Left ventricle myocardium inferior (tissue), 1 donor: ENCODE measurements around the gene TMF1. TPM values are rescaled to one million over a fixed set of nuclear protein-coding genes. Genes with fewer than 3 reads are reported as not detected.

Source experiments
- DNase-seq: peaks from one replicate; pipeline ENCODE4 v3.0.0-alpha.2; 2020
- H3K27ac ChIP-seq: fragments of 200-600 bp; replicated peaks from 2 replicates; pipeline ENCODE4 v1.8.0; 2021
- H3K27me3 ChIP-seq: fragments of 200-600 bp; 2 replicates; pipeline ENCODE4 v1.8.0; 2021; ENCODE audit warnings: low read depth
- H3K36me3 ChIP-seq: fragments of 200-600 bp; 2 replicates; pipeline ENCODE4 v1.8.0; 2021
- H3K4me1 ChIP-seq: fragments of 200-600 bp; 2 replicates; pipeline ENCODE4 v1.8.0; 2021
- H3K4me3 ChIP-seq: fragments of 200-600 bp; 2 replicates; pipeline ENCODE4 v1.8.0; 2021; ENCODE audit warnings: mild to moderate bottlenecking, moderate library complexity
- H3K9me3 ChIP-seq: fragments of 200-600 bp; replicated peaks from 2 replicates; pipeline ENCODE4 v1.8.0; 2021
- intact Hi-C: fragments of 100-400 bp; cut with micrococcal nuclease; formaldehyde crosslinking; loops from one replicate; pipeline ENCODE4 v1.11.0; 2022
- total RNA-seq: library from RNA; stranded (reverse); fragmentation: NEBNext Ultra II Directional; extraction: Animal tissue kit (Norgen Biotek cat#: 25700); gene quantifications from one replicate; pipeline ENCODE4 v1.2.1, GENCODE V29; 2021
- TF ChIP-seq, protein P1 (sequence below): fragments of 200-600 bp; IDR thresholded peaks from 2 replicates; pipeline ENCODE4 v1.8.0; 2021; ENCODE audit warnings: antibody characterized with exemption, mild to moderate bottlenecking, borderline replicate concordance
- donor health status: DM: no; HTN: yes; CAD: no; lungs with severe emphysema.

Gene TMF1
- total RNA-seq, 1 donor from 2014 or later, result 21.0 TPM

DNA sequence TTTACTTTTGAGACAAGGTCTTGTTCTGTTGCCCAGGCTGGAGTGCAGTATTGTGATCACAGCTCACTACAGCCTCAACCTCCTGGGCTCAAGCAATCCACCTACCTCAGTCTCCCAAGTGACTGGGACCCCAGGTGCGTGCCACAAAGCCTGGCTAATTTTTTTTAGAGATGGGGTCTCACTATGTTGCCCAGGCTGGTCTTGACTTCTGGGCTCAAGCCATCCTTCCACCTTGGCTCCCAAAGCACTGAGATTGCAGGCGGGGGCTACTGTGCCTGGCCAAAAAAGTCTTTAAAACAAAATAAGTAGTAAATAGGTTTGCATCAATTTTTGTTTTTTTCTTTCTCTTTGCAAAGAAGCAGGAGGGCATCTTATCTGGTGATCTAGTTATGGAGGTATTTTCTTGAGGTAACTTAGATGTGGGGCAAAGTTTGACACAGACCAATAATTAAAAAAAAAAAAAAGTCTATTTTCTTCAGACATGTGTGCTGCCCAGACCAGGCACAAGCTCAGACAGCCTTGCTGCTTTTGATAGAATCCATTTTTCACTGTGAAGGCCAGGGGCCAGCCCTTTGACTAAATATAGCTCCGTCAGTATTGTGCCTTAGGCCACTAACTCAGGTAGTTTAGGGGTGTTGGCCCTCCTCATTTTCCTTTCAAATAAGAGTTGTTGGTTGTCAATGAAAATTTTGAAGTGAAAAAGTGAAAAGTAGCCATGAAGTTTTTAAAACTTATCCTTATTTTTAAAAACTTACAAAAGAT is 35.1 kb upstream of the TMF1 start:
- Histone ChIP-seq H3K9me3 (no peaks in the 10 kb centered on the region), H3K27ac (peak overlapping the region; percentile 96), H3K36me3 (peaks cover 7% of the 10 kb centered on the region), H3K27me3 (no peaks in the 10 kb centered on the region), H3K4me3 (peak overlapping the region; percentile 92), H3K4me1 (peaks cover 98% of the 10 kb centered on the region)
- intact Hi-C loops, result no loop called here
- TF ChIP-seq, protein P1, sequence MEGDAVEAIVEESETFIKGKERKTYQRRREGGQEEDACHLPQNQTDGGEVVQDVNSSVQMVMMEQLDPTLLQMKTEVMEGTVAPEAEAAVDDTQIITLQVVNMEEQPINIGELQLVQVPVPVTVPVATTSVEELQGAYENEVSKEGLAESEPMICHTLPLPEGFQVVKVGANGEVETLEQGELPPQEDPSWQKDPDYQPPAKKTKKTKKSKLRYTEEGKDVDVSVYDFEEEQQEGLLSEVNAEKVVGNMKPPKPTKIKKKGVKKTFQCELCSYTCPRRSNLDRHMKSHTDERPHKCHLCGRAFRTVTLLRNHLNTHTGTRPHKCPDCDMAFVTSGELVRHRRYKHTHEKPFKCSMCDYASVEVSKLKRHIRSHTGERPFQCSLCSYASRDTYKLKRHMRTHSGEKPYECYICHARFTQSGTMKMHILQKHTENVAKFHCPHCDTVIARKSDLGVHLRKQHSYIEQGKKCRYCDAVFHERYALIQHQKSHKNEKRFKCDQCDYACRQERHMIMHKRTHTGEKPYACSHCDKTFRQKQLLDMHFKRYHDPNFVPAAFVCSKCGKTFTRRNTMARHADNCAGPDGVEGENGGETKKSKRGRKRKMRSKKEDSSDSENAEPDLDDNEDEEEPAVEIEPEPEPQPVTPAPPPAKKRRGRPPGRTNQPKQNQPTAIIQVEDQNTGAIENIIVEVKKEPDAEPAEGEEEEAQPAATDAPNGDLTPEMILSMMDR, result no peak
- DNase-seq, result no peak

DNA sequence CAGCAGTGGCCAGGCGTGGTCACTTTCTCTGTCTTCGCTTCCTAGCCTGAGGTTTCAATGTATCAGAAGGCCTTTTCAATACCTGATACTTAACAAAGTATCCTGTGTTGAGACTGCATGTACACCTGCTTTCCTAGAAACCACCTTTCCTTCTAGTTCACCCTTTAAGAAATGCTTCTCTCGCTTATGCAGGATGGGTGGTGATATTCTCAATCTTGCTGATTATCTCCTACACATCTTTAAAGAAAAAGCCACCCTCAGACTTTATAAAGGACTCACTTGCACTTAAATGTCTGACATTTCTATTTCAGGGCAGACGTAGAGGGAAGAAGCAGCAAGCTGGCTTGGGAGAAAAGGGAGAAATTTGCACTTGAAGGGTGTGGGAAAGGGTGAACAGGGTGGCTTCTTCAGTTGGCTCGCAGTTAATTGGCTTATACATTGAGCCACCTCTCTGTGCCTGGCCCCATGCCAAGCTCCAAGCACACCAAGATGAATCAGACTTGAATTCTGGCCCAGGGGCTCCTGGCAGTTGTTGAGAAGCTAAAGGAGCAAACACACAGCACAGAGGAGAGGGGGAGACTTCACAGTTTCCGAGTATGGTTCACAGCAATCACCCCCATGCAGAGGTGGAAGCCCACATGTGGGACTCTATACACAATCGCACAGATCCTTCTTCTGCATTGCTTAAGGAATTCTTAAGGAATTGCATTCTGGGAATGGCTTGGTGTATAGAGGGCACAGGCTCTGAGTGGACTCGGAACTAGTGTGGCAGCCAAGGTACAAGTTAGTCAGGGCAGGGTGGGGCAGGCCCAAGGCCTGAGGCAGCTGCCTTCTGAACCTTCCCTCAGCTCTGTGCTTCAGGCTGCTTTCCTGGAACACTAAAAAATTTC is 33.9 kb upstream of the TMF1 start:
- H3K27ac ChIP-seq, result peak overlapping the region; percentile 96
- TF ChIP-seq, protein P1, result no peak
- peaks cover 98% of the 10 kb centered on the region for H3K4me1 ChIP-seq
- peaks cover 5% of the 10 kb centered on the region for H3K36me3 ChIP-seq
- intact Hi-C loops, result no loop called here
- no peaks in the 10 kb centered on the region for H3K9me3 ChIP-seq
- H3K4me3 ChIP-seq, result peak overlapping the region; percentile 92
- no peaks in the 10 kb centered on the region for H3K27me3 ChIP-seq
- DNase-seq, result peak; percentile 88

DNA sequence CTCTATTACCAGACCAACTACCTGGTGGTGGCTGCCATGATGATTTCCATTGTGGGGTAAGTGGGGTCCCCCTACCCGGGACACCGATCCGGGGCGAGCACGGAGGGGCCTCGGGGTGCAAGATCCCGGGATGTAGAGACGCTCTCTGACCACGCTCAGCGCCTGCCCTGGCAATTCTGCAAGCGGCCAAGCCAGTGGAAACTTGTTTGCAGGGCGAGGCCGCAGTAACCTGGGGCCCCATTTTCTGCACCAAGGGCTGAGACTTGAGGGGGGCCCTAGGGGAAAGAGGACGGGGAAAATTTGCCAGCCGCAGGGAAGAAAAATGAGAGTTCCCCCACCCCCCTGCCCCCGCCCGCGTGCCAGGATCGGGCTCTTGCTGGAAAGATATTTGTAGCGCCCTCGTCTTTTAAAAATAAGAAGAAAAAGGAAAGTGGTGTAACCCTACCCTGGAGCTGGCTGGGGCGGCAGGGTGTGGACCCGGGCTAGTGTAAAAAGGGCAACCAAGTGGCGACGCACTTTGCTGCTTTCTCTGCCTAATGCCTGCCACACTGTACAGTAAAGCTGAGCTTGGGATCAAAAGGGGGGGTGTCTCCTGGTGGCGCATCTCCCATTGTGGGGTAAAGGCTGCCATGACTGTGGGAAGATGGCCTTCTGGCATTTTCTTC is 33.2 kb upstream of the TMF1 start:
- no peaks in the 10 kb centered on the region for H3K36me3 ChIP-seq
- H3K4me3 ChIP-seq, result peak overlapping the region; percentile 92
- peak overlapping the region; percentile 96 for H3K27ac ChIP-seq
- no peaks in the 10 kb centered on the region for H3K9me3 ChIP-seq
- no peaks in the 10 kb centered on the region for H3K27me3 ChIP-seq
- H3K4me1 ChIP-seq, result peaks cover 98% of the 10 kb centered on the region
- intact Hi-C loops, result no loop called here
- TF ChIP-seq, protein P1, result no peak
- peak; percentile 50 for DNase-seq

DNA sequence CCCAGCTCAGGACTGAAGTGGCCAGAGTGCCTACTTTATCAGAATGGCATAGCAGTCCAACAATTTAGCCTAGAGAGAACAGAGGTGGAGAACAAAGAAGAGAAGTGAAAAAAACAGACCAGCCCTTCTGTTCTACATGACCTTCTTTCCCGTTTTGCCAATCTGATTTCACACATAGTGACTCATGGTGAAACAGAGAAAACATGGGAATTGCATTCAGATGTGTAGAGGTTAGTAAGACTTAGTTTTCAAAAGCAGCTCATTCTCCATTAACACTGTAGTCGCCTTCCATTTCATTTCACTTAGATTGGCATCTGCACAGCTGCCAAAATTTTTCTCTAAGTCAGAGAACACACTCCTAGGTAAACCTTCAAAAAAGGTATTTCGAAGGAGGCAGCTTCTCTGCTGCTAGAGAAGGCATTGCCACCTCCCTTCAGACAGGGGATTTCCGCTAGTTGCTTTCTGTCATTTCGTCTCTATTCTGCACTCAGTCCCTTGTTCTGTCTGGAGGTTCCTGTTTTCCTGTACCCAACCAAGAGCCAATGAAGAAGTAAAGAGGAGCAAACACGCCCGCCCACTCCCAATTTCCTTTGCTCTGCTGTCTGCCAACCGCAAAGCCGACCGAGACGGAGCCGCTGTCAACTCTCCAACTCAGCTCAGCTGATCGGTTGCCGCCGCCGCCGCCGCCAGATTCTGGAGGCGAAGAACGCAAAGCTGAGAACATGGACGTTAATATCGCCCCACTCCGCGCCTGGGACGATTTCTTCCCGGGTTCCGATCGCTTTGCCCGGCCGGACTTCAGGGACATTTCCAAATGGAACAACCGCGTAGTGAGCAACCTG is 32.4 kb upstream of the TMF1 start, which contains the start of gene ARL6IP5:
Gene ARL6IP5 (plus strand): TSS at position 612 of the 842 bp plus-strand sequence. CDS start 111 bp downstream, at position 723.
- peak; percentile 97 for DNase-seq
- TF ChIP-seq, protein P1, result no peak
- intact Hi-C loops, result no loop called here
- Histone ChIP-seq H3K9me3 (no peaks in the 10 kb centered on the region), H3K4me1 (peaks cover 96% of the 10 kb centered on the region), H3K36me3 (no peaks in the 10 kb centered on the region), H3K27ac (peak within 1 kb of the TSS; percentile 96), H3K27me3 (no peaks in the 10 kb centered on the region), H3K4me3 (peak within 1 kb of the TSS; percentile 92)
